Hematopoietic multipotent progenitor cell treated with erythropoietin and hydrocortisone succinate and interleukin-3 and kit ligand, for 17 days (in vitro differentiated cells): ENCODE data around the gene VEGFB.

Source experiments
- DNase-seq: peaks from one replicate; pipeline ENCODE4 v3.0.0-alpha.2; 2015; ENCODE audit warnings: low spot score

VEGFB gene

GRCh38 chr11:64233913-64234586, at the start of gene VEGFB:
Gene VEGFB, plus strand, starts transcription at chr11:64234584. Its CDS starts 250 bp downstream, at chr11:64234834.
- peak; percentile 42 for DNase-seq

- peak; percentile 88 for DNase-seq
Measured at GRCh38 chr11:64185175-64185692, 49.1 kb upstream of the VEGFB start.

- DNase-seq, result peak; percentile 100
Measured at GRCh38 chr11:64185693-64186491, 48.5 kb upstream of the VEGFB start, which contains the start of gene STIP1. Gene STIP1, plus strand, starts transcription at chr11:64186171. Its CDS starts 91 bp downstream, at chr11:64186262.

- DNase-seq, result peak; percentile 44
Measured at GRCh38 chr11:64186492-64187165, 47.8 kb upstream of the VEGFB start.

GRCh38 chr11:64192434-64192833, 42.0 kb upstream of the VEGFB start:
- DNase-seq, result no peak

GRCh38 chr11:64196626-64197025, 37.8 kb upstream of the VEGFB start:
- DNase-seq, result no peak

GRCh38 chr11:64198511-64198910, 35.9 kb upstream of the VEGFB start:
- no peak for DNase-seq

- DNase-seq, result no peak
Measured at GRCh38 chr11:64201543-64201942, 32.8 kb upstream of the VEGFB start.

- DNase-seq, result no peak
Measured at GRCh38 chr11:64202992-64203391, 31.4 kb upstream of the VEGFB start.

GRCh38 chr11:64203421-64204079, 30.8 kb upstream of the VEGFB start:
- no peak for DNase-seq

GRCh38 chr11:64204080-64204440, 30.3 kb upstream of the VEGFB start:
- no peak for DNase-seq

- DNase-seq, result peak; percentile 98
Measured at GRCh38 chr11:64204464-64204989, 29.9 kb upstream of the VEGFB start.

GRCh38 chr11:64206457-64207255, 27.7 kb upstream of the VEGFB start, which contains the start of gene FERMT3:
Gene FERMT3, plus strand, starts transcription at chr11:64206721. Its CDS starts 644 bp downstream, at chr11:64207365.
- DNase-seq, result peak; percentile 76

- peak; percentile 90 for DNase-seq
Measured at GRCh38 chr11:64207256-64208085, 26.9 kb upstream of the VEGFB start.

- DNase-seq, result no peak
Measured at GRCh38 chr11:64208086-64208795, 26.1 kb upstream of the VEGFB start.

- no peak for DNase-seq
Measured at GRCh38 chr11:64208796-64209562, 25.4 kb upstream of the VEGFB start.

- no peak for DNase-seq
Measured at GRCh38 chr11:64209563-64209843, 24.9 kb upstream of the VEGFB start.

GRCh38 chr11:64210301-64211020, 23.9 kb upstream of the VEGFB start:
- no peak for DNase-seq
